ENCODE data around the gene INPP5A.

GRCh38 chr10:132519382-132520176 is 18.0 kb upstream of the INPP5A start:
- TF ChIP-seq CTCF (IDR thresholded peaks at IDR 0.05): no peak
- TF ChIP-seq EZH2 (IDR thresholded peaks at IDR 0.05; ENCODE audit: borderline replicate concordance, insufficient read depth, low read depth, low read length, poor library complexity, severe bottlenecking): no peak
